ENCODE measurements around the gene XKR7. TPM values are rescaled to one million over a fixed set of nuclear protein-coding genes. Genes with fewer than 3 reads are reported as not detected.

XKR7 gene
- total RNA-seq, 2 donors from 2014 or later = 0.05 TPM; not detected in 1

DNA sequence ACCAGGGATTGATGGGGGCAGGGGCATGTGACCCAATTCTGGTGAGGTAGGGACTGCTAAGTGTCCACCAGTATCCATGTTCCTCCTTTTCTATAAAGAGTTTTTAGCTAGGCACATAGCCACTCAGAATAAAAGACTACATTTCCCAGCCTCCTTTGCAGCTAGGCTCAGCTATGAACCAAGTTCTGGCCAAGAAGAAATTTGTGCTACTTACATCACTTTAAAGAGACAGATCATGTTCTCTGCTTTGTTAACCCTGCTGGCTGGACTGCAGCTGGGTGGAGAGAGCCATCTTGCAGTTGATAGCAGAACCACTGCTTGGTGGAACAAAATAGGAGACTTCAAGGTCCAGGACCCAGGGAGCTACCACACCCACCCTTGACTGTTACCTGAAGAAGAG is 37.0 kb downstream of the XKR7 start:
- Histone ChIP-seq H3K27me3 (replicated peaks; ENCODE audit: insufficient read depth) (no peaks in the 10 kb centered on the region), H3K27ac (no peak overlapping the region), H3K4me3 (no peak overlapping the region), H3K9me3 (no peaks in the 10 kb centered on the region), H3K36me3 (no peaks in the 10 kb centered on the region), H3K4me1 (replicated peaks) (no peaks in the 10 kb centered on the region)
- no peak for DNase-seq (ENCODE audit: low spot score)
- TF ChIP-seq, protein P1, sequence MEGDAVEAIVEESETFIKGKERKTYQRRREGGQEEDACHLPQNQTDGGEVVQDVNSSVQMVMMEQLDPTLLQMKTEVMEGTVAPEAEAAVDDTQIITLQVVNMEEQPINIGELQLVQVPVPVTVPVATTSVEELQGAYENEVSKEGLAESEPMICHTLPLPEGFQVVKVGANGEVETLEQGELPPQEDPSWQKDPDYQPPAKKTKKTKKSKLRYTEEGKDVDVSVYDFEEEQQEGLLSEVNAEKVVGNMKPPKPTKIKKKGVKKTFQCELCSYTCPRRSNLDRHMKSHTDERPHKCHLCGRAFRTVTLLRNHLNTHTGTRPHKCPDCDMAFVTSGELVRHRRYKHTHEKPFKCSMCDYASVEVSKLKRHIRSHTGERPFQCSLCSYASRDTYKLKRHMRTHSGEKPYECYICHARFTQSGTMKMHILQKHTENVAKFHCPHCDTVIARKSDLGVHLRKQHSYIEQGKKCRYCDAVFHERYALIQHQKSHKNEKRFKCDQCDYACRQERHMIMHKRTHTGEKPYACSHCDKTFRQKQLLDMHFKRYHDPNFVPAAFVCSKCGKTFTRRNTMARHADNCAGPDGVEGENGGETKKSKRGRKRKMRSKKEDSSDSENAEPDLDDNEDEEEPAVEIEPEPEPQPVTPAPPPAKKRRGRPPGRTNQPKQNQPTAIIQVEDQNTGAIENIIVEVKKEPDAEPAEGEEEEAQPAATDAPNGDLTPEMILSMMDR (IDR thresholded peaks at IDR 0.05) = no peak
- TF ChIP-seq POLR2A (IDR thresholded peaks at IDR 0.05) = no peak
- no peak for TF ChIP-seq POLR2AphosphoS5 (IDR thresholded peaks at IDR 0.05)
- intact Hi-C loops (cut with DNase I) = no loop called here

DNA sequence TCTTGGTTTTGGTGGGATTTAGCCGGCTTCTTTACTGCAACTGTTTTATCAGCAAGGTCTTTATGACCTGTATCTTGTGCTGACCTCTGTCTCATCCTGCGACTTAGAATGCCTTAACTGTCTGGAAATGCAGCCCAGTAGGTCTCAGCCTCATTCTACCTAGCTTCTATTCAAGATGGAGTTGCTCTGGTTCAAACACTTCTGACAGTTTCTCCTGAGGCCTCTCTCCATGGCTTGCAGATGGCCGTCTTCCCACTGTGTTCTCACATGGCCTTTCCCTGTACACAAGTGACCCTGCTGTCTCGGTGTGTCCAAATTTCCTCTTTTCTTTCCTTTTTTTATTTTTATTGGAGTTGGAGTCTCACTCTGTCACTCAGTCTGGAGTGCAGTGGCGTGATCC is 38.1 kb downstream of the XKR7 start:
- H3K36me3 ChIP-seq = no peaks in the 10 kb centered on the region
- no peaks in the 10 kb centered on the region for H3K27me3 ChIP-seq (replicated peaks; ENCODE audit: insufficient read depth)
- no peaks in the 10 kb centered on the region for H3K9me3 ChIP-seq
- WGBS = 80% methylated on average over 5 of the region's 5 CpGs
- intact Hi-C loops (cut with DNase I) = no loop called here
- H3K4me1 ChIP-seq (replicated peaks) = no peaks in the 10 kb centered on the region
- no peak overlapping the region for H3K27ac ChIP-seq
- TF ChIP-seq POLR2AphosphoS5 (IDR thresholded peaks at IDR 0.05) (no peak), POLR2A (IDR thresholded peaks at IDR 0.05) (no peak)
- TF ChIP-seq, protein P1 (IDR thresholded peaks at IDR 0.05) = no peak
- no peak overlapping the region for H3K4me3 ChIP-seq
- no peak for DNase-seq (ENCODE audit: low spot score)

DNA sequence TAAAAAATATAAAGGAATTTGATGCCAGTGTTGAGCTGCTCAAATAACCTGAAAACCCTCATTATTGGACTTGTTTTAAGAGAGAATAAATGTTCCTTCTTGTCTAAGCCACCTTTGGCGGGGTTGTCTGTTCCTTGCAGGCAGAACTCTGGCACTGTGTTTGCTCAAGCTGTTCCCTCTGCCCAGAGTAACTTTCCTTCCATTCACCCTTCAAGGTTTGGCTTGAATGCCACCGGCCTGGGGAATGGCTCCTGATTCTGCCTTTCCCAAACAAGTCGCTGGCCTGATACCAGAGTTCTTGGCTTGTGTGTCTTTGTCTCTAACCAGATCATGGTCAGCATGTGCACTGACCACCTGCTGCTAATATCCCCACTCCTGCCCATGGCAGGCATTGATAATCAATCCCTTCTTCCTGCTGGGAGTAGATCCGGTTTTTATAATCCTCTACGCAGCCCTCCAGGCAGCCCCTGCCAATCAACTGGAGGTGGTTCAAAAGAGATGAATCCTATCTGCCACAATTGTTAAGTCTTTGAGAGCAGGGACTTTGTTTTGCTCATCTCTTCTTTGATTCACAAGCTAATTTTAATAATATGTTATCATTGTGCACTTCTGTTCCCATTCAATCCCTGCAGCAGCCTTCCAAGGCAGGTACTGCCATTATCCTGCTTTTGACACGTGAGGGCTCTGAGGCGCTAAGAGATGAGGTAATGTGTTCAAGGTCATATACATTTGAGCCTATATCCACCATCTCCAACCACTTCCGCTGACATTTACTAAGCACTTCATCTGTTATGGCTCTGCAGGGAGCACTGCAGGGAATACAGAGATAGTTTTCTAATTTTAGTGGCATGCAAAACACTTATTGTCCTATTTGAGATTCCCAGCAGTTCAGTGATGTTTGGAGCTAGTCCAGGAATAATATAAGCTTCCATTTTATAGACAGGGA is 39.2 kb downstream of the XKR7 start:
- H3K9me3 ChIP-seq = no peaks in the 10 kb centered on the region
- DNase-seq (ENCODE audit: low spot score) = no peak
- no peaks in the 10 kb centered on the region for H3K4me1 ChIP-seq (replicated peaks)
- H3K36me3 ChIP-seq = no peaks in the 10 kb centered on the region
- no peaks in the 10 kb centered on the region for H3K27me3 ChIP-seq (replicated peaks; ENCODE audit: insufficient read depth)
- intact Hi-C loops (cut with DNase I) = no loop called here
- no peak overlapping the region for H3K4me3 ChIP-seq
- H3K27ac ChIP-seq = no peak overlapping the region
- TF ChIP-seq POLR2AphosphoS5 (IDR thresholded peaks at IDR 0.05) (no peak), POLR2A (IDR thresholded peaks at IDR 0.05) (no peak)
- TF ChIP-seq, protein P1 (IDR thresholded peaks at IDR 0.05) = no peak
- 52% methylated on average over 8 of the region's 8 CpGs for WGBS

DNA sequence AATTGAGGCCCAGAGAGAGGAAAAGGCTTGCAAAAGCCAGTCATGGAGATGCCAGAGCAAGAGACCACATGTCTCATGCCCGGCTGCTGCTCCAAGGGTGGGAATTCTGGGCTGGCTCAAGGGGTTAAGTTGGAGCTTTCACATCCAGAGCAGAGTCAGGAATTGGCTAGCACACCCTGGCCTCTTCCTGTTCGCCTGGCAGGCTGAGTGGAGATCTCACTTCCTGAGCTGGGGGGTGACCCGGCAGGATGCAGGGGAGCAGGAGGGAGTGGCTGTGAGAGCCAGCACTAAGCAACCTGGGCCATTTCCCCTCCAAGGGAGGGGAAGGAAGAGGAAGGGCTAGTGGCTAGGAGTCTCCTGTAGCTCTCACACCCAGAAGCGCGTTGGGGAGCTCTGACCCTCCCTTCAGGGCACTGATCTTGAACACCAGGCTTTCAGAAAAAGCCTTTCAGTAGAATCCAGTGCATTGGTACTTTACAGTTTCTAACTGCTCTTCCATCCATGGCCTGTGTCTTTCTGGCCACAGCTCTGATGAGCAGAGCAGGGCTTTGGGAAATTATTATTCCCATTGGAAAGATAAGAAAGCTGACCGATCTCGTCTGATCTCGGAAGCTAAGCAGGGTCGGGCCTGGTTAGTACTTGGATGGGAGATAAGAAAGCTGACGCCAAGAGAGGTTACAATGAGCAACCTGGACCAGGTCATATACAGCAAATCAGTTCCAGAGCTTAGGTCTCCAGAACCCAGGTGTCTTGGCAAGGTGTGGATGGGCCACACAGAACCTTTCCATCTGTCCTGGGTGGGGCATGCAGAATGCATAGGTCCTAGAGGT is 40.1 kb downstream of the XKR7 start:
- intact Hi-C loops (cut with DNase I) = no loop called here
- DNase-seq (ENCODE audit: low spot score) = no peak
- Histone ChIP-seq H3K4me3 (no peak overlapping the region), H3K36me3 (no peaks in the 10 kb centered on the region), H3K27me3 (replicated peaks; ENCODE audit: insufficient read depth) (no peaks in the 10 kb centered on the region), H3K9me3 (no peaks in the 10 kb centered on the region), H3K4me1 (replicated peaks) (no peaks in the 10 kb centered on the region), H3K27ac (no peak overlapping the region)
- WGBS = 45% methylated on average over 10 of the region's 10 CpGs
- TF ChIP-seq POLR2AphosphoS5 (IDR thresholded peaks at IDR 0.05) (no peak), POLR2A (IDR thresholded peaks at IDR 0.05) (no peak)
- TF ChIP-seq, protein P1 (IDR thresholded peaks at IDR 0.05) = no peak
